Panc1 (cell line): Measurements from ENCODE around the gene UCP2. TPM values are rescaled to one million over a fixed set of nuclear protein-coding genes. Genes with fewer than 3 reads are reported as not detected.
A peak's percentile ranks its signal among the peaks of the same experiment; 100 is the strongest.

Source experiments
- ATAC-seq: fragments of 200-7000 bp; cut with Tn5 transposase; 2 replicates; pipeline ENCODE4 v1.9.1; 2020; ENCODE audit warnings: mild to moderate bottlenecking, moderate library complexity
- BruUV-seq: library from RNA; stranded (reverse); fragments of 400-500 nt; replicated peaks from 2 replicates; lab custom pipeline; 2021; lab: Mats Ljungman, UMichigan
- CTCF ChIA-PET: fragments of 300-600 bp; sonication (Branson Sonifier 250); formaldehyde crosslinking; loops from one replicate; lab custom pipeline; 2022; ENCODE audit warnings: antibody characterized with exemption; lab: Charles Lee
- POLR2A ChIA-PET: fragments of 300-600 bp; sonication (Branson Sonifier 250); formaldehyde crosslinking; loops from one replicate; lab custom pipeline; 2022; ENCODE audit warnings: antibody characterized with exemption; lab: Charles Lee
- DNase-seq: peaks from one replicate; pipeline ENCODE4 v3.0.0-alpha.2; 2010; ENCODE audit warnings: low read depth, low spot score
- H3K27ac ChIP-seq: 2 replicates; pipeline ENCODE4 v1.5.1; 2011; ENCODE audit warnings: mild to moderate bottlenecking, low read length, inconsistent platforms
- H3K27me3 ChIP-seq: fragments of 200-500 bp; sonication (Bioruptor generic); 2 replicates; pipeline ENCODE4 v1.6.0; 2014; ENCODE audit warnings: low read length, inconsistent platforms; ENCODE audit not compliant: control insufficient read depth, insufficient read depth
- H3K36me3 ChIP-seq: fragments of 200-500 bp; sonication (Bioruptor generic); 2 replicates; pipeline ENCODE4 v1.5.1; 2014; ENCODE audit warnings: inconsistent platforms, mild to moderate bottlenecking, low read length, moderate library complexity; ENCODE audit not compliant: control insufficient read depth, insufficient read depth
- H3K4me1 ChIP-seq: 2 replicates; pipeline ENCODE4 v1.5.1; 2011; ENCODE audit warnings: inconsistent platforms, mild to moderate bottlenecking, low read length, moderate library complexity; ENCODE audit not compliant: control insufficient read depth, insufficient read depth
- H3K4me3 ChIP-seq, 2 experiments: 2 replicates each; pipeline ENCODE4 v1.5.1; 2011 to 2012; ENCODE audit warnings: low read depth in 2 of 2, low read length in 2 of 2, mild to moderate bottlenecking in 2 of 2, inconsistent platforms in 1 of 2, moderate library complexity in 1 of 2
- H3K9me3 ChIP-seq: fragments of 200-500 bp; sonication (Bioruptor generic); 2 replicates; pipeline ENCODE4 v1.5.1; 2014; ENCODE audit warnings: low read depth, mild to moderate bottlenecking, inconsistent platforms, low read length, moderate library complexity; ENCODE audit not compliant: control insufficient read depth, insufficient read depth
- CTCF ChIP-seq: fragments of 450-650 bp; IDR thresholded peaks from 2 replicates; pipeline ENCODE4 v1.5.1; 2017; ENCODE audit warnings: mild to moderate bottlenecking
- POLR2AphosphoS5 ChIP-seq: IDR thresholded peaks from 2 replicates; pipeline ENCODE4 v1.6.1; 2012; ENCODE audit warnings: mild to moderate bottlenecking, low read depth, low read length, moderate library complexity
- SIN3A ChIP-seq: IDR thresholded peaks from 2 replicates; pipeline ENCODE4 v1.6.1; 2012; ENCODE audit warnings: low read depth, mild to moderate bottlenecking, low read length, moderate library complexity, borderline replicate concordance; ENCODE audit not compliant: insufficient read depth
- TCF7L2 ChIP-seq: IDR thresholded peaks from 2 replicates; pipeline ENCODE4 v1.6.1; 2011; ENCODE audit warnings: mild to moderate bottlenecking, low read depth, low read length, inconsistent platforms
- in situ Hi-C: cut with HindIII; loops from 2 replicates; pipeline ENCODE4 v1.10.0; 2016; ENCODE audit warnings: low sequenced_read_pairs, low pct_unique_long_range_greater_than_20kb
- intact Hi-C: fragments of 100-400 bp; cut with micrococcal nuclease; formaldehyde crosslinking; loops from one replicate; pipeline ENCODE4 v1.10.0; 2022; ENCODE audit not compliant: unreplicated experiment
- total RNA-seq: library from RNA; stranded (reverse); gene quantifications from one replicate; pipeline ENCODE4 v1.2.1, GENCODE V29; 2021; ENCODE audit not compliant: unreplicated experiment
- TF ChIP-seq, protein P1 (sequence below), 2 experiments: IDR thresholded peaks; 2 replicates each; pipeline ENCODE4 v1.6.1; 2011 to 2012; ENCODE audit warnings: low read depth in 2 of 2, control low read depth in 1 of 2, low read length in 1 of 2, mild to moderate bottlenecking in 1 of 2, moderate library complexity in 1 of 2; ENCODE audit not compliant: insufficient read depth in 1 of 2

Gene UCP2
- total RNA-seq, 1 experiment from 2014 or later, result 68.8 TPM

GRCh38 chr11:73950869-73951710, 31.6 kb downstream of the UCP2 start, which contains the start of gene DNAJB13:
DNAJB13 (plus strand) TSS chr11:73951026; CDS start chr11:73951070, 44 bp downstream.
- no peak within 1 kb of the TSS for H3K4me3 ChIP-seq
- in situ Hi-C loops, result no loop called here
- DNase-seq (no peak), ATAC-seq (peak; percentile 96)
- no peaks in the 10 kb centered on the region for H3K27me3 ChIP-seq
- no peaks in the 10 kb centered on the region for H3K4me1 ChIP-seq
- TF ChIP-seq, protein P1, sequence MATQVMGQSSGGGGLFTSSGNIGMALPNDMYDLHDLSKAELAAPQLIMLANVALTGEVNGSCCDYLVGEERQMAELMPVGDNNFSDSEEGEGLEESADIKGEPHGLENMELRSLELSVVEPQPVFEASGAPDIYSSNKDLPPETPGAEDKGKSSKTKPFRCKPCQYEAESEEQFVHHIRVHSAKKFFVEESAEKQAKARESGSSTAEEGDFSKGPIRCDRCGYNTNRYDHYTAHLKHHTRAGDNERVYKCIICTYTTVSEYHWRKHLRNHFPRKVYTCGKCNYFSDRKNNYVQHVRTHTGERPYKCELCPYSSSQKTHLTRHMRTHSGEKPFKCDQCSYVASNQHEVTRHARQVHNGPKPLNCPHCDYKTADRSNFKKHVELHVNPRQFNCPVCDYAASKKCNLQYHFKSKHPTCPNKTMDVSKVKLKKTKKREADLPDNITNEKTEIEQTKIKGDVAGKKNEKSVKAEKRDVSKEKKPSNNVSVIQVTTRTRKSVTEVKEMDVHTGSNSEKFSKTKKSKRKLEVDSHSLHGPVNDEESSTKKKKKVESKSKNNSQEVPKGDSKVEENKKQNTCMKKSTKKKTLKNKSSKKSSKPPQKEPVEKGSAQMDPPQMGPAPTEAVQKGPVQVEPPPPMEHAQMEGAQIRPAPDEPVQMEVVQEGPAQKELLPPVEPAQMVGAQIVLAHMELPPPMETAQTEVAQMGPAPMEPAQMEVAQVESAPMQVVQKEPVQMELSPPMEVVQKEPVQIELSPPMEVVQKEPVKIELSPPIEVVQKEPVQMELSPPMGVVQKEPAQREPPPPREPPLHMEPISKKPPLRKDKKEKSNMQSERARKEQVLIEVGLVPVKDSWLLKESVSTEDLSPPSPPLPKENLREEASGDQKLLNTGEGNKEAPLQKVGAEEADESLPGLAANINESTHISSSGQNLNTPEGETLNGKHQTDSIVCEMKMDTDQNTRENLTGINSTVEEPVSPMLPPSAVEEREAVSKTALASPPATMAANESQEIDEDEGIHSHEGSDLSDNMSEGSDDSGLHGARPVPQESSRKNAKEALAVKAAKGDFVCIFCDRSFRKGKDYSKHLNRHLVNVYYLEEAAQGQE (IDR thresholded peaks at IDR 0.05; ENCODE audit: insufficient read depth in 1 of 2, low read depth in 2 of 2, low read length in 1 of 2), result no peak
- TF ChIP-seq CTCF (no peak), POLR2AphosphoS5 (no peak), TCF7L2 (no peak), SIN3A (no peak)
- H3K36me3 ChIP-seq, result no peaks in the 10 kb centered on the region
- H3K9me3 ChIP-seq, result no peaks in the 10 kb centered on the region
- CTCF ChIA-PET, result no interaction called here
- intact Hi-C loops, result no loop called here
- H3K27ac ChIP-seq, result no peak within 1 kb of the TSS
- BruUV-seq, result no TSS peak
- POLR2A ChIA-PET, result interaction anchor here (0.5 kb wide), 1 partner anchor 332 kb away, joined by 4 read pairs; no protein-coding TSS in a partner anchor

- in situ Hi-C loops, result no loop called here
- no peak for DNase-seq
- H3K4me1 ChIP-seq, result no peaks in the 10 kb centered on the region
- no peak for ATAC-seq
- intact Hi-C loops, result no loop called here
- no peaks in the 10 kb centered on the region for H3K9me3 ChIP-seq
- no peak overlapping the region for H3K4me3 ChIP-seq
- no peaks in the 10 kb centered on the region for H3K27me3 ChIP-seq
- POLR2A ChIA-PET, result interaction anchor here (0.7 kb wide), 1 partner anchor 1087 kb away, joined by 3 read pairs; no protein-coding TSS in a partner anchor
- BruUV-seq, result no TSS peak
- H3K36me3 ChIP-seq, result no peaks in the 10 kb centered on the region
- no peak for TF ChIP-seq TCF7L2
- TF ChIP-seq POLR2AphosphoS5, result no peak
- TF ChIP-seq SIN3A, result no peak
- TF ChIP-seq, protein P1 (IDR thresholded peaks at IDR 0.05; ENCODE audit: insufficient read depth in 1 of 2, low read depth in 2 of 2, low read length in 1 of 2), result no peak
- no peak for TF ChIP-seq CTCF
- CTCF ChIA-PET, result interaction anchor here (0.5 kb wide), 1 partner anchor 19 kb away, joined by 6 read pairs; no protein-coding TSS in a partner anchor
- no peak overlapping the region for H3K27ac ChIP-seq
Observed at GRCh38 chr11:73949912-73950311, 32.7 kb downstream of the UCP2 start.
